GM04503 (cell line): ENCODE measurements around the gene KCNC4.

Experiments
- DNase-seq: peaks from one replicate; pipeline ENCODE4 v3.0.0-alpha.2; 2012; ENCODE audit warnings: low read depth

KCNC4 gene

GRCh38 chr1:110188035-110188618, 22.0 kb upstream of the KCNC4 start:
- no peak for DNase-seq

- DNase-seq: no peak
These were observed 20.9 kb upstream of the KCNC4 start for GRCh38 chr1:110189181-110189580.

- no peak for DNase-seq
These were observed 19.7 kb upstream of the KCNC4 start for GRCh38 chr1:110190282-110190929.

GRCh38 chr1:110192541-110192940, 17.6 kb upstream of the KCNC4 start:
- no peak for DNase-seq

GRCh38 chr1:110195196-110195595, 14.9 kb upstream of the KCNC4 start:
- no peak for DNase-seq

- DNase-seq: no peak
These were observed 13.0 kb upstream of the KCNC4 start for GRCh38 chr1:110196917-110197765.

- DNase-seq: no peak
These were observed 12.0 kb upstream of the KCNC4 start for GRCh38 chr1:110197905-110198629.

- DNase-seq: no peak
These were observed 11.4 kb upstream of the KCNC4 start for GRCh38 chr1:110198746-110199145.

- DNase-seq: no peak
These were observed 9.9 kb upstream of the KCNC4 start for GRCh38 chr1:110200190-110200589.

- no peak for DNase-seq
These were observed 9.4 kb upstream of the KCNC4 start for GRCh38 chr1:110200666-110201065.

- DNase-seq: no peak
These were observed 8.8 kb upstream of the KCNC4 start for GRCh38 chr1:110201157-110201825.

- no peak for DNase-seq
These were observed 7.0 kb upstream of the KCNC4 start for GRCh38 chr1:110203021-110203661.

GRCh38 chr1:110205156-110205555, 5.0 kb upstream of the KCNC4 start:
- no peak for DNase-seq

GRCh38 chr1:110205591-110206155, 4.4 kb upstream of the KCNC4 start:
- DNase-seq: no peak

GRCh38 chr1:110206261-110206920, 3.7 kb upstream of the KCNC4 start:
- no peak for DNase-seq

- no peak for DNase-seq
These were observed 2.3 kb upstream of the KCNC4 start for GRCh38 chr1:110207831-110208230.

- DNase-seq: no peak
These were observed 1.0 kb upstream of the KCNC4 start for GRCh38 chr1:110208916-110209645.

GRCh38 chr1:110210604-110211495, 736 bp downstream of the KCNC4 start:
- no peak for DNase-seq
